Measurements from ENCODE around the gene ACADVL.

GRCh38 chr17:7249830-7250229, 30.1 kb downstream of the ACADVL start:
- TF ChIP-seq CTCF (IDR thresholded peaks at IDR 0.05) (no peak), POLR2A (IDR thresholded peaks at IDR 0.05) (no peak)

All from ovary (tissue), 3 donors.